T1000 (cell line): ENCODE data around the gene TMEM168.
"Not testable (repeated sequence)": the region's sequence is repeated elsewhere in the genome, so short reads cannot be mapped to it uniquely, and the experiment has no call there.

Experiments
- DNase-seq: peaks from one replicate; lab custom pipeline; 2025; ENCODE audit warnings: mixed read lengths; lab: John Stamatoyannopoulos, UW

The TMEM168 gene, protein sequence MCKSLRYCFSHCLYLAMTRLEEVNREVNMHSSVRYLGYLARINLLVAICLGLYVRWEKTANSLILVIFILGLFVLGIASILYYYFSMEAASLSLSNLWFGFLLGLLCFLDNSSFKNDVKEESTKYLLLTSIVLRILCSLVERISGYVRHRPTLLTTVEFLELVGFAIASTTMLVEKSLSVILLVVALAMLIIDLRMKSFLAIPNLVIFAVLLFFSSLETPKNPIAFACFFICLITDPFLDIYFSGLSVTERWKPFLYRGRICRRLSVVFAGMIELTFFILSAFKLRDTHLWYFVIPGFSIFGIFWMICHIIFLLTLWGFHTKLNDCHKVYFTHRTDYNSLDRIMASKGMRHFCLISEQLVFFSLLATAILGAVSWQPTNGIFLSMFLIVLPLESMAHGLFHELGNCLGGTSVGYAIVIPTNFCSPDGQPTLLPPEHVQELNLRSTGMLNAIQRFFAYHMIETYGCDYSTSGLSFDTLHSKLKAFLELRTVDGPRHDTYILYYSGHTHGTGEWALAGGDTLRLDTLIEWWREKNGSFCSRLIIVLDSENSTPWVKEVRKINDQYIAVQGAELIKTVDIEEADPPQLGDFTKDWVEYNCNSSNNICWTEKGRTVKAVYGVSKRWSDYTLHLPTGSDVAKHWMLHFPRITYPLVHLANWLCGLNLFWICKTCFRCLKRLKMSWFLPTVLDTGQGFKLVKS

DNA sequence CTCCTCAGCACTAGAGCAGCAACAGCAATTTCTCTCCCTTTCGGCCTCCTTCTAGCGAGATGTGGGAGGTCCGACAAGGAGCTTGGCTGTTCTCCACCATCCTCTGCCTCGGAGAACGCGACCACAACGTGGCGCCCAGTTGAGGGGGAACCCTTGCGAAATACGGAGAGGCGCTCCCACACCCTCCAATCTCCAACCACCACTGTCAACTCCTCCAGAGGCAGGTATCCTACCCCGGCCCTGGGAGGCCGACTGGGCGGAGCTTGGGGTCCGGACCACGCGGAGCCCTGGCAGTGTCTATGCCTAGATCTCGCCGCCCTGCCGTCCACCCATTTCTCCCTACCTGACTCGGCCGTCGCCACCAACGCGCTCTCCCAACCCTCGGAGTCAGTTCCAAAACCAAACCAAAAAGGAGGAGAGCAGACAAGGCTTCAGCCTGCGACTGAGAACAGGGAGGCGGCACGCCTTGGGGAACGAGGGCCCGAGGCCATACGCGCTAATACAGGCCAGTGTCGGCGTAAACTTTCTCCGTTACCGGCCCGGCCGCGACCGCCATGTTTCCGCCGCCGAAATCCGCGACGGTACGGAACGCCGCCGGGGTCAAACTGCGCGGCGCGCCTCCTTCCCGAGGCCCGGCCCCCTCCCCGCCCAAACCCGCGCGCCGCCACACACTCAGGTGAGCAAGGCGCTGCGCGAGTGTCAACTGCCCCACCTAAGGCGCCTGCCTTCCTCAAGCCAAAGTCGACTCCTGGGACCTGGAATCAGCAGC lies at the start of gene TMEM168:
Gene TMEM168 (minus strand): TSS at position 577 of the 769 bp plus-strand sequence. CDS start 5,568 bp downstream, outside the sequence.
- peak; percentile 47 for DNase-seq

GRCh38 chr7:112835928-112836327 lies 45.7 kb upstream of the TMEM168 start:
- DNase-seq: not testable (repeated sequence)

- no peak for DNase-seq
Observed at GRCh38 chr7:112833082-112833481, 42.9 kb upstream of the TMEM168 start.

- DNase-seq: no peak
Observed at GRCh38 chr7:112830769-112831168, 40.6 kb upstream of the TMEM168 start.

DNA sequence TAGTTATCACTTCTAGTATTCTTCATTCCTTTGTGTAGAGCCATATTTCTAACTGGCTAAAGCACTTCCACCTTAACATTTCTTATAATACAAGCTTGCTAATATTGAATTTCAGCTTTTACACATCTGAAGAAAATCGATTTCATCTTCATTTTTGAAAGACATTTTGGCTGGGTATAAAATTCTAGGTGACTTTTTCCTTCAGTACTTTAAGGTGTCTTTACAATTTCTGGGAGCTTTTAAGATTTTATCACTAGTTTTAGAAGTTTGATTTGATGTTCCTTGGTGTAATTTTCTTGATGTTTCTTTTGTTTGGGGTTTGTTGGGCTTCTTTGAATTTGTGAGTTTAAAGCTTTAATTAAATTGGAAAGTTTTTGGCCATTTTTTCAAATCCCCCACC lies 38.5 kb upstream of the TMEM168 start:
- no peak for DNase-seq

DNA sequence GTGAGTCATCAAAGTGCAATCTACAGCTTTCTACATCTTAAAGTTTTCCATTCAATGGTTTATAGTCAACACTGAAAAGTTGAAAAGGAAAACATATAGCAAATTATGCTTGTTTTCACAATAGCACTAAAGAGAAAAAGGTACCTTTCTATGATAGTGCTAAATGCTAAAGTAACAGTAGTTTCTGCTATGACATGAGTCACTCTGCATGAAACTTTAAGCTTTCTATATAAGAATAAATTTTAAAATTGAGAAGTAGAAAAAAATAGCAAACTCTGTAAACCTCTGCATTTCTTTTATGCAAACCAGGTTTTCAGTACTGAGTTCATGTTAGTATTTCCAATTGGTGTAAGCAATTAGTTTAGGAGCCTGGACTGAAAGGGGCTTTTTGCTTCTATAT lies 31.2 kb upstream of the TMEM168 start:
- no peak for DNase-seq

- DNase-seq: no peak
Observed at GRCh38 chr7:112819536-112819935, 29.3 kb upstream of the TMEM168 start.

- no peak for DNase-seq
Observed at GRCh38 chr7:112806156-112806555, 16.0 kb upstream of the TMEM168 start.

- no peak for DNase-seq
Observed at GRCh38 chr7:112802406-112802805, 12.2 kb upstream of the TMEM168 start.

- no peak for DNase-seq
Observed at GRCh38 chr7:112800486-112800885, 10.3 kb upstream of the TMEM168 start.

- no peak for DNase-seq
Observed at GRCh38 chr7:112799448-112800120, 9.4 kb upstream of the TMEM168 start.

GRCh38 chr7:112798274-112799159 lies 8.3 kb upstream of the TMEM168 start:
- no peak for DNase-seq

DNA sequence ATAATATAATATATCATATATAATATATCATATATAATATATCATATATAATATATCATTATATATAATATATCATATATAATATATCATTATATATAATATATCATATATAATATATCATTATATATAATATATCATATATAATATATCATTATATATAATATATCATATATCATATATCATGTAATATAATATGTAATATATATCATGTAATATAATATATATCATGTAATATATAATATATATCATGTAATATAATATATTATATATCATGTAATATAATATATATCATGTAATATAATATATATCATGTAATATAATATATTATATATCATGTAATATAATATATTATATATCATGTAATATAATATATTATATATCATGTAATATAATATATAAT lies 6.4 kb upstream of the TMEM168 start:
- not testable (repeated sequence) for DNase-seq

- no peak for DNase-seq
Observed at GRCh38 chr7:112792441-112792840, 2.2 kb upstream of the TMEM168 start.

- DNase-seq: no peak
Observed at GRCh38 chr7:112791465-112792168, 1.4 kb upstream of the TMEM168 start.

- DNase-seq: no peak
Observed at GRCh38 chr7:112790586-112791003, 402 bp upstream of the TMEM168 start.

DNA sequence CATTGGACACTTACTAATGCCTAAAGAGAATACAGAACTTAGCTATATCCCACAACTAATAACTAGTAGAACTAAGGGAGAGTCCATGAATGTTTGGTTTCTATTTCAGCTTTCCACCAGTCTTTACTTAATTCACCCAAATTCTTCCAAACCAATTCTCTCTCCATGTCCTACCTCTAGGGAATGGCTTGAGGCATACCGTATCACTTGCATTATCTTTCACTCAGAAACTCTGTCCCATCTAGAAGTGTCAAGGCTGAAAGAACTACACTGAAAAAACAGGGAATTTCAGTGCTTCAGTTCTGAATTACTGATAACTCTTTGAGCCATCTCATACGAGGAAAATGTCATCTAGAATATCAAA lies 758 bp downstream of the TMEM168 start:
- no peak for DNase-seq

- no peak for DNase-seq
Observed at GRCh38 chr7:112788778-112789343, 1.3 kb downstream of the TMEM168 start.

DNA sequence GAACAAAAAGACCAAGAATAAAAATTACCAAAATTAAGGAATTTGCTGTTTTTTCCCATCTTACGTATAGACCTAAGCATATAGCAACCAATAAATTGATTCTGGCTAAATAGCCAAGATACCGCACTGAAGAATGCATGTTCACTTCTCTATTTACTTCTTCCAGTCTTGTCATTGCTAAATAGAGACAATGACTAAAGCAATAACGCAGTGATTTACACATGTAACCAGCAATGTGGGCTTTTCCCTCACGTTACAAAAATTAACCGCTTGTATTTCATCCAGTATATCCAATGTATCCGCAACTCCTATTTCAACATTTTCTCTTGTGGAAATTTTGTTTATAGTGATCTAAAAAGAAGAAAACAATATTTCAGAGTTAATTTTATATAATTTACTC lies 5.6 kb downstream of the TMEM168 start:
- DNase-seq: no peak

- no peak for DNase-seq
Observed at GRCh38 chr7:112782498-112782897, 7.7 kb downstream of the TMEM168 start.
